ENCODE results near the gene KRTAP4-9. TPM values are rescaled to one million over a fixed set of nuclear protein-coding genes. Genes with fewer than 3 reads are reported as not detected.

The KRTAP4-9 gene
- total and polyA plus RNA-seq, 9 of the 15 experiments (the other 6 are each of a cell fraction or from before 2014, with no cell fraction given): not detected

- no peak for TF ChIP-seq GTF2B (IDR thresholded peaks at IDR 0.05; ENCODE audit: extremely low read depth, insufficient read length)
- no peak for TF ChIP-seq TCF7L2 (IDR thresholded peaks at IDR 0.05; ENCODE audit: low read depth, low read length)
- no peak for TF ChIP-seq ZNF551 (CRISPR knock-in tag; IDR thresholded peaks at IDR 0.05)
- no peak for TF ChIP-seq SETDB1 (IDR thresholded peaks at IDR 0.05; ENCODE audit: low read length)
These were observed 37.9 kb upstream of the KRTAP4-9 start (continued) for GRCh38 chr17:41067281-41067680.

DNA sequence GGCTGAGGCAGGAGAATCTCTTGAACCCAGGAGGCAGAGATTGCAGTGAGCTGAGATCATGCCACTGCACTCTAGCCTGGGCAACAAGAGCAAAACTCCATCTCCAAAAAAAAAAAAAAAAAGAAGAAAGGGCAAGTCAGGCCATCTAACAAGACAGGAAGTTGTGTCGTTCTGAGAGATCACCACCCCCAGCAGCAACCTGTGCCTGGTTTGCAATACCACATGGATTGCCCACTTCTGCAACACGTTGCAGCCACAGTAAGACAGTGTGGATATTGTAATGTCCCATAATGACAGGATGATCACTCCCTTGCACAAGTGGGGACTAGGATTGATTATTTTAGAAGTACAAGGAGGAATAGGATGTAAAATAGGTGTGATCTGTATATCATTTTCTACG is 36.2 kb upstream of the KRTAP4-9 start:
- no peaks in the 10 kb centered on the region for H3K9me3 ChIP-seq (replicated peaks; ENCODE audit: control insufficient read depth, insufficient read depth, low read depth, low read length)
- H3K4me2 ChIP-seq (ENCODE audit: insufficient read depth, low read length): no peak overlapping the region
- no peak overlapping the region for H2AFZ ChIP-seq (ENCODE audit: low read depth, low read length)
- FAIRE-seq (no peak), ATAC-seq (no peak), DNase-seq (ENCODE audit: extremely low read depth in 1 of 4, low spot score in 3 of 4) (no peak)
- no peak overlapping the region for H3K4me3 ChIP-seq
- no peaks in the 10 kb centered on the region for H3K79me2 ChIP-seq (ENCODE audit: control insufficient read depth, insufficient read depth, low read length)
- no peaks in the 10 kb centered on the region for H3K9me1 ChIP-seq (ENCODE audit: control insufficient read depth, insufficient read depth, low read length)
- H3K27ac ChIP-seq (ENCODE audit: extremely low read depth, low read depth, low read length): no peak overlapping the region
- H3K4me1 ChIP-seq (replicated peaks in 1 of 2; ENCODE audit: control insufficient read depth in 2 of 2, insufficient read depth in 2 of 2, low read length in 2 of 2): peaks cover 0 to 5% of the 10 kb centered on the region in 2 experiments; a peak in 2 of 5 replicates
- H3K27me3 ChIP-seq (ENCODE audit: control insufficient read depth in 2 of 2, insufficient read depth in 2 of 2, low read length in 2 of 2): no peaks in the 10 kb centered on the region; a peak in 1 of 5 replicates
- H3K36me3 ChIP-seq (ENCODE audit: control insufficient read depth, insufficient read depth, low read length): no peaks in the 10 kb centered on the region
- in situ Hi-C loops (cut with MboI) (no loop called here), intact Hi-C loops (cut with micrococcal nuclease) (no loop called here)
- 3% methylated on average over 3 of the region's 3 CpGs for WGBS (ENCODE audit: insufficient coverage, low coverage, missing lambda C conversion rate)
- no peaks in the 10 kb centered on the region for H4K20me1 ChIP-seq (replicated peaks; ENCODE audit: control insufficient read depth, insufficient read depth, low read length)
- H3K9ac ChIP-seq (ENCODE audit: insufficient read depth in 1 of 2, low read depth in 2 of 2, low read length in 2 of 2): no peak overlapping the region
- POLR2A ChIA-PET: interaction anchor here (0.6 kb wide), 1 partner anchor 335 kb away, joined by 3 read pairs; no protein-coding TSS in a partner anchor
- no TSS peak for BruUV-seq (replicated peaks)
- CTCF ChIA-PET (ENCODE audit: low intra/inter-chr PET ratio): no interaction called here
- TF ChIP-seq ZNF586 (CRISPR knock-in tag; conservative IDR thresholded peaks at IDR 0.05) (no peak), NCOA1 (IDR thresholded peaks at IDR 0.05; ENCODE audit: low read depth) (no peak), SRSF9 (IDR thresholded peaks at IDR 0.05; ENCODE audit: borderline replicate concordance, low read depth, low read length) (no peak), ZNF282 (CRISPR knock-in tag; IDR thresholded peaks at IDR 0.05) (no peak), RB1 (IDR thresholded peaks at IDR 0.05; ENCODE audit: low read depth) (no peak), SMAD1 (IDR thresholded peaks at IDR 0.05; ENCODE audit: low read depth, low read length, partially characterized antibody) (no peak), ZNF764 (CRISPR knock-in tag; IDR thresholded peaks at IDR 0.05; ENCODE audit: low read depth) (no peak), ZNF23 (CRISPR knock-in tag; IDR thresholded peaks at IDR 0.05) (no peak), GATAD2A (IDR thresholded peaks at IDR 0.05) (no peak)
- TF ChIP-seq, protein P1, sequence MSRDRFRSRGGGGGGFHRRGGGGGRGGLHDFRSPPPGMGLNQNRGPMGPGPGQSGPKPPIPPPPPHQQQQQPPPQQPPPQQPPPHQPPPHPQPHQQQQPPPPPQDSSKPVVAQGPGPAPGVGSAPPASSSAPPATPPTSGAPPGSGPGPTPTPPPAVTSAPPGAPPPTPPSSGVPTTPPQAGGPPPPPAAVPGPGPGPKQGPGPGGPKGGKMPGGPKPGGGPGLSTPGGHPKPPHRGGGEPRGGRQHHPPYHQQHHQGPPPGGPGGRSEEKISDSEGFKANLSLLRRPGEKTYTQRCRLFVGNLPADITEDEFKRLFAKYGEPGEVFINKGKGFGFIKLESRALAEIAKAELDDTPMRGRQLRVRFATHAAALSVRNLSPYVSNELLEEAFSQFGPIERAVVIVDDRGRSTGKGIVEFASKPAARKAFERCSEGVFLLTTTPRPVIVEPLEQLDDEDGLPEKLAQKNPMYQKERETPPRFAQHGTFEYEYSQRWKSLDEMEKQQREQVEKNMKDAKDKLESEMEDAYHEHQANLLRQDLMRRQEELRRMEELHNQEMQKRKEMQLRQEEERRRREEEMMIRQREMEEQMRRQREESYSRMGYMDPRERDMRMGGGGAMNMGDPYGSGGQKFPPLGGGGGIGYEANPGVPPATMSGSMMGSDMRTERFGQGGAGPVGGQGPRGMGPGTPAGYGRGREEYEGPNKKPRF (IDR thresholded peaks at IDR 0.05; ENCODE audit: low read depth, low read length): no peak
- TF ChIP-seq, protein P2, sequence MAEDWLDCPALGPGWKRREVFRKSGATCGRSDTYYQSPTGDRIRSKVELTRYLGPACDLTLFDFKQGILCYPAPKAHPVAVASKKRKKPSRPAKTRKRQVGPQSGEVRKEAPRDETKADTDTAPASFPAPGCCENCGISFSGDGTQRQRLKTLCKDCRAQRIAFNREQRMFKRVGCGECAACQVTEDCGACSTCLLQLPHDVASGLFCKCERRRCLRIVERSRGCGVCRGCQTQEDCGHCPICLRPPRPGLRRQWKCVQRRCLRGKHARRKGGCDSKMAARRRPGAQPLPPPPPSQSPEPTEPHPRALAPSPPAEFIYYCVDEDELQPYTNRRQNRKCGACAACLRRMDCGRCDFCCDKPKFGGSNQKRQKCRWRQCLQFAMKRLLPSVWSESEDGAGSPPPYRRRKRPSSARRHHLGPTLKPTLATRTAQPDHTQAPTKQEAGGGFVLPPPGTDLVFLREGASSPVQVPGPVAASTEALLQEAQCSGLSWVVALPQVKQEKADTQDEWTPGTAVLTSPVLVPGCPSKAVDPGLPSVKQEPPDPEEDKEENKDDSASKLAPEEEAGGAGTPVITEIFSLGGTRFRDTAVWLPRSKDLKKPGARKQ (CRISPR knock-in tag; IDR thresholded peaks at IDR 0.05): no peak
